IPS-18a (cell line): Measurements from ENCODE around the gene RASSF3.

ENCODE experiments used
- H3K27ac ChIP-seq: one replicate; pipeline ENCODE4 v1.5.1; 2013; ENCODE audit warnings: low read length
- H3K27me3 ChIP-seq: one replicate; pipeline ENCODE4 v1.6.1; 2013; ENCODE audit warnings: mild to moderate bottlenecking, low read length; ENCODE audit not compliant: control insufficient read depth, insufficient read depth
- H3K36me3 ChIP-seq: one replicate; pipeline ENCODE4 v1.6.1; 2013; ENCODE audit warnings: low read depth, low read length; ENCODE audit not compliant: control insufficient read depth
- H3K4me1 ChIP-seq: one replicate; pipeline ENCODE4 v1.6.1; 2013; ENCODE audit warnings: low read depth, low read length; ENCODE audit not compliant: control insufficient read depth
- H3K4me3 ChIP-seq: one replicate; pipeline ENCODE4 v1.5.1; 2013; ENCODE audit warnings: low read length
- H3K9ac ChIP-seq: one replicate; pipeline ENCODE4 v1.6.1; 2013; ENCODE audit warnings: mild to moderate bottlenecking, low read length, moderate library complexity
- H3K9me3 ChIP-seq: one replicate; pipeline ENCODE4 v1.6.1; 2013; ENCODE audit warnings: low read depth, low read length; ENCODE audit not compliant: control insufficient read depth

The RASSF3 gene

GRCh38 chr12:64678835-64679234, 68.5 kb downstream of the RASSF3 start:
- H3K9ac ChIP-seq = no peak overlapping the region
- no peak overlapping the region for H3K4me3 ChIP-seq
- no peaks in the 10 kb centered on the region for H3K36me3 ChIP-seq
- H3K27me3 ChIP-seq = no peaks in the 10 kb centered on the region
- H3K9me3 ChIP-seq = no peaks in the 10 kb centered on the region
- no peak overlapping the region for H3K27ac ChIP-seq
- peaks cover 16% of the 10 kb centered on the region for H3K4me1 ChIP-seq

- no peaks in the 10 kb centered on the region for H3K9me3 ChIP-seq
- no peak overlapping the region for H3K27ac ChIP-seq
- no peaks in the 10 kb centered on the region for H3K27me3 ChIP-seq
- no peak overlapping the region for H3K4me3 ChIP-seq
- H3K36me3 ChIP-seq = no peaks in the 10 kb centered on the region
- peaks cover 14% of the 10 kb centered on the region for H3K4me1 ChIP-seq
- H3K9ac ChIP-seq = no peak overlapping the region
Observed at GRCh38 chr12:64679487-64680001, 69.2 kb downstream of the RASSF3 start.

DNA sequence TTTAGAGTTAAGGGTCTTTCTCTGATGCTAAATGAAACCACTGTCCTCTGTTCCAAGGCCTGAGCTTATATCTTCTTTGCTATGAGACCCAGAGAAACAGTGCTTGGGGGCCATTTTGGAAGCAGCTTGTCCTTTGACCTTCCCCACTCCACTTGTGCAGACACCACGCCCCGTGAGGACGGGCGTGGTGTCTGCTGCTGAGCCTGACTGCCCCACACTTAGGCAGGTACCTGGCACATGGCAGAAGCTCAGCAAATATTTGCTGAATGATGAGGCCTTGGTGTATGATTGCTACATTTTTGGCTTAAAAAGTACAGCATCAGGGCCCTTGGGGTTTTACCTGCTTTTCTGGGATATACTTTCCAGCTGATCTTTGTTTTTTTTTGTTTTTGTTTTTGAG, 69.9 kb downstream of the RASSF3 start:
- Histone ChIP-seq H3K9me3 (no peaks in the 10 kb centered on the region), H3K36me3 (peaks cover 1% of the 10 kb centered on the region), H3K4me1 (peaks cover 14% of the 10 kb centered on the region), H3K4me3 (no peak overlapping the region), H3K27ac (no peak overlapping the region), H3K9ac (no peak overlapping the region), H3K27me3 (no peaks in the 10 kb centered on the region)

DNA sequence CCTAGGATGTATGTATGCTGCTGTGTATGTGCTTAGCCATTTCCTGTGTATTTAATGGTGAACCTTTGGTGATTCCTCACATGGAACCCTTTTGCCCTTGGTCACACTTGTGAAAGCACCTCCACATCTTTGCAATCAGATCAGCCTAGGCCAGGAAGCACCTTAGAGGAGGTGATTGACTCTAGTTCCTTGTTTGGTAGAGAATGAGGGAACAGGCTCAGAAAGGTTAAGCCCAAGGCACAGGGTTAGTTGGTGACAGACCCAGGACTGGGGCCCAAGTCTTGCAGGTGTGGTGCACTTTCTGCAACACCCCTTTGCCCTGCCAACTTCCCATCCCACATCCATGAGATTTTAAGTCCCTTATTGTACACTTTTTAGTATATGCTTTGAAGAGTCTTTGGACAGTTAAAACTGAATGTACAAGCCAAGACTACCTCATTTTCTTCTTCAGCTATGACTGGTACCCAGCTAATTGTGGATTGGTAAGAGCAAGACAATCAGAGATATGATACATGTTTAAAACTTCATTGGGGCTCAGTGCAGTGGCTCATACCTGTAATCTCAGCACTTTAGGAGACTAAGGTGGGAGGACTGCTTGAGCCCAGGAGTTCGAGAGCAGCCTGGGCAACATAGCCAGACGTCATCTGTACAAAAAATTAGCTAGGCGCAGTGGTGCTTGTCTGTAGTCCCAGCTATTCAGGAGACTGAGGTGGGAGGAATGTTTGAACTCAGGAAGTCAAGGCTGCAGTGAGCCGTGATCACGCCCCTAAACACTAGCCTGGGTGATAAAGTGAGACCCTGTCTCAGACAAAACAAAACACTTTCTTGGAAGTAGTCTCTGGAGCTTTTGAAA, 71.1 kb downstream of the RASSF3 start:
- H3K4me1 ChIP-seq = peaks cover 14% of the 10 kb centered on the region
- no peaks in the 10 kb centered on the region for H3K27me3 ChIP-seq
- H3K36me3 ChIP-seq = peaks cover 4% of the 10 kb centered on the region
- no peak overlapping the region for H3K27ac ChIP-seq
- no peak overlapping the region for H3K4me3 ChIP-seq
- no peaks in the 10 kb centered on the region for H3K9me3 ChIP-seq
- H3K9ac ChIP-seq = no peak overlapping the region

GRCh38 chr12:64682572-64683277, 72.4 kb downstream of the RASSF3 start:
- Histone ChIP-seq H3K4me3 (no peak overlapping the region), H3K9me3 (no peaks in the 10 kb centered on the region), H3K9ac (no peak overlapping the region), H3K27me3 (no peaks in the 10 kb centered on the region), H3K27ac (no peak overlapping the region), H3K4me1 (peaks cover 14% of the 10 kb centered on the region), H3K36me3 (peaks cover 8% of the 10 kb centered on the region)

GRCh38 chr12:64683816-64684543, 73.7 kb downstream of the RASSF3 start:
- Histone ChIP-seq H3K27ac (no peak overlapping the region), H3K36me3 (peaks cover 9% of the 10 kb centered on the region), H3K27me3 (no peaks in the 10 kb centered on the region), H3K9me3 (no peaks in the 10 kb centered on the region), H3K9ac (no peak overlapping the region), H3K4me1 (peaks cover 14% of the 10 kb centered on the region), H3K4me3 (no peak overlapping the region)

DNA sequence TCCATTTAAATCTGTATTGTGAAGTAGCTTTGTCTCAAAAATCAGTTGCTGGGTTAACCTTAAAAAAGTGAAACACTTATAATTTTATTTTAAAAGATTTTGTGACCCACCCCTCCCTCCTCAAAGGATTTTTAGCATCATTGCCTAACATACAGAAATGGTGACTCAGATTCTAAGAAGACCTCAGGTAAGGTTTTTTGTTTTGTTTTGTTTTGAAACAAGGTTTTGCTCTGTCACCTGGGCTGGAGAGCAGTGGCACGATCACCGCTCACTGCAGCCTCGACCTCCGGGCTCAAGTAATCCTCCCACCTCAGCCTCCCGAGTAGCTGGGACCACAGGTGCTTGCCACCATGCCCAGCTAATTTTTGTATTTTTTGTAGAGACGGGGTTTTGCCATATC, 74.8 kb downstream of the RASSF3 start:
- H3K9me3 ChIP-seq = no peaks in the 10 kb centered on the region
- H3K9ac ChIP-seq = no peak overlapping the region
- H3K4me3 ChIP-seq = no peak overlapping the region
- H3K4me1 ChIP-seq = peaks cover 14% of the 10 kb centered on the region
- no peaks in the 10 kb centered on the region for H3K27me3 ChIP-seq
- peaks cover 9% of the 10 kb centered on the region for H3K36me3 ChIP-seq
- no peak overlapping the region for H3K27ac ChIP-seq

GRCh38 chr12:64685605-64686004, 75.3 kb downstream of the RASSF3 start:
- H3K27ac ChIP-seq = no peak overlapping the region
- no peak overlapping the region for H3K9ac ChIP-seq
- peaks cover 14% of the 10 kb centered on the region for H3K4me1 ChIP-seq
- no peaks in the 10 kb centered on the region for H3K27me3 ChIP-seq
- H3K9me3 ChIP-seq = no peaks in the 10 kb centered on the region
- no peak overlapping the region for H3K4me3 ChIP-seq
- H3K36me3 ChIP-seq = peaks cover 9% of the 10 kb centered on the region

GRCh38 chr12:64687816-64688215, 77.5 kb downstream of the RASSF3 start:
- H3K4me1 ChIP-seq = peaks cover 26% of the 10 kb centered on the region
- H3K4me3 ChIP-seq = no peak overlapping the region
- H3K27me3 ChIP-seq = no peaks in the 10 kb centered on the region
- no peak overlapping the region for H3K27ac ChIP-seq
- H3K9ac ChIP-seq = no peak overlapping the region
- H3K36me3 ChIP-seq = peaks cover 9% of the 10 kb centered on the region
- no peaks in the 10 kb centered on the region for H3K9me3 ChIP-seq

- Histone ChIP-seq H3K36me3 (peaks cover 9% of the 10 kb centered on the region), H3K4me1 (peaks cover 22% of the 10 kb centered on the region), H3K27me3 (no peaks in the 10 kb centered on the region), H3K4me3 (no peak overlapping the region), H3K27ac (no peak overlapping the region), H3K9ac (no peak overlapping the region), H3K9me3 (no peaks in the 10 kb centered on the region)
Observed at GRCh38 chr12:64688219-64688618, 77.9 kb downstream of the RASSF3 start.

DNA sequence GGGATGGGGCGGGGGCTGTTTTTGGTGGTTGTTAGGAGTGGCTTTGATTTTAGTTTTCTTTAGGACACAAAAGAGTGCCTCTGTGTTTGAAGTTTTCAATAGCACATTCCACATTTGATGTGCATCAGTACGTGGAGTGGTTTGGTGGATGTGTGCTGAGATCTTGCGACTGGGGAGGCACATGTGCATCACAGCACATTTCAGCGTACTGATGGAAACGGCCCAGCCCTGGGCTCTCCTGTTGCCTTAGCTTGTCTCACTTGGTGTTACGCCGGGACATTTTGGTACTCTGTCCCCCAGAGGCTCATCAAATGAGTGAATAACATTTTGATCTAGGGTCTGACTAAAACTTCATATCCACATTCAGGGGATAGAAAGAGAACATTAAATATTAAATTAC, 78.4 kb downstream of the RASSF3 start:
- Histone ChIP-seq H3K27ac (no peak overlapping the region), H3K27me3 (no peaks in the 10 kb centered on the region), H3K36me3 (peaks cover 9% of the 10 kb centered on the region), H3K9me3 (no peaks in the 10 kb centered on the region), H3K4me3 (no peak overlapping the region), H3K9ac (no peak overlapping the region), H3K4me1 (peaks cover 22% of the 10 kb centered on the region)
